NCI-H2029 treated with DMSO at 0.1 percent for 48 hours (cell line): ENCODE data around the gene NXPH4.

Experiments
- DNase-seq: peaks from one replicate; lab custom pipeline; 2025; lab: John Stamatoyannopoulos, UW

Gene NXPH4

DNA sequence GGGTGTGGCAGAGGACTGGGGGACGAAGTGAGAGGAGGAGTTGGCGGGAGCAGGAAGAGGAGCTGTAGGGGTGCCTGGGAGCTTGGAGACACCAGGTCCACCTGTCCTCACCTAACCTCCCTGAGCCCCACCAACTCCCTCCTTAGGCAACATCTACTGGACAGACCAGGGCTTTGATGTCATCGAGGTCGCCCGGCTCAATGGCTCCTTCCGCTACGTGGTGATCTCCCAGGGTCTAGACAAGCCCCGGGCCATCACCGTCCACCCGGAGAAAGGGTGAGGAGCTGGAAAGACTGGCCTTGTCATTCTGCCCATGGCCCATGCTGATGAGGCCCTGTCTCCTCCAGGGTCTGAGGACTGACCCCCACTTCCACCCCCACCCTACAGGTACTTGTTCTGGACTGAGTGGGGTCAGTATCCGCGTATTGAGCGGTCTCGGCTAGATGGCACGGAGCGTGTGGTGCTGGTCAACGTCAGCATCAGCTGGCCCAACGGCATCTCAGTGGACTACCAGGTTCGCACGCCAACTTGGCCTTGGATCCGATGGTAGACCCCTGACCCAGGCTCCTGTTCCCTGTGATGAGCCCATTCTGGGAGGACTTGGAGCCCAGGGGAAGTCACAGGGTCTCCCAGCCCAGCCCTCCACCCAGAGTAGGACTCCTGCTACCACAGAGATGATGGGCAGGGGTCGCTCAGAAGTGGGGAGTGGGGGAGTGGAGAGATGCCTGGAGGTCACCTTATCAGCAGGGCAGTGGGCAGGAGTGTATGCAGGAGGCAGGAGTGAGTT is 32.5 kb upstream of the NXPH4 start:
- no peak for DNase-seq

DNA sequence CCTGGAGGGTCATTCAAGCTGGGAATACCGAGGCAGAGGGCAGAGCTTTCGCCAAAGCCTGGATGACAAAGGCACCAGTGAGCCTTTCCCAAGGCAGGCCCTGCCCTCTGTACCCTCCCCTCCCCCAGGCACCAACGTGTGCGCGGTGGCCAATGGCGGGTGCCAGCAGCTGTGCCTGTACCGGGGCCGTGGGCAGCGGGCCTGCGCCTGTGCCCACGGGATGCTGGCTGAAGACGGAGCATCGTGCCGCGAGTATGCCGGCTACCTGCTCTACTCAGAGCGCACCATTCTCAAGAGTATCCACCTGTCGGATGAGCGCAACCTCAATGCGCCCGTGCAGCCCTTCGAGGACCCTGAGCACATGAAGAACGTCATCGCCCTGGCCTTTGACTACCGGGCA is 31.2 kb upstream of the NXPH4 start:
- DNase-seq = no peak

DNA sequence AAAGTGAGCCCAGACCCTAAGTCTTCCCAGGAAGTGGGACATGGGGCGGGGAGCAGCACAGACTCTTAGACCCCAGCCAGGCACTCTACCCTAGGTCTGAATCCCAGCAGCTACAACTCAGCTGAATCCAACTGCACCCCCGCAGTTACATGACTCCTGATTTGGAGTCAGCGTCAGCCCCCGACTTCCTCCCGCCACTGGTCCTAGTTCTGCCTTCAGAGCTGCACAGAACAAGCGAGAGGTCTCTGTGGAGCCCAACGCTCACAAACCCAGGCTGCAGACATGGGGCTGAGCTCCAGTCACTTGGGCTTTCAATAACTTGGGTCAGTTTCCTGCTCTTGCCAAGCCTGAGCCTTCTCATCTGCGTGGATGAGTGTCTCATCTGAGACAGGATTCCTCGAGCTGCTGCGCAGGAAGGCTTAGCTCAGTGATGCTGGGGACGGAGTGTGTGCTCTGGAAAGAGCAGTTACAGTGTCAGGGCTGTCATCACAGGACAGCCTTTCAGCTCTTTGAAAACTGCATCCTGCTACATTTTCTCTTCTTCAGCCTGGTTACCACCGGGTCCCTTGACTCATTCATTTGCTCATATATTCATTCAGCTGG is 30.6 kb upstream of the NXPH4 start:
- no peak for DNase-seq

DNA sequence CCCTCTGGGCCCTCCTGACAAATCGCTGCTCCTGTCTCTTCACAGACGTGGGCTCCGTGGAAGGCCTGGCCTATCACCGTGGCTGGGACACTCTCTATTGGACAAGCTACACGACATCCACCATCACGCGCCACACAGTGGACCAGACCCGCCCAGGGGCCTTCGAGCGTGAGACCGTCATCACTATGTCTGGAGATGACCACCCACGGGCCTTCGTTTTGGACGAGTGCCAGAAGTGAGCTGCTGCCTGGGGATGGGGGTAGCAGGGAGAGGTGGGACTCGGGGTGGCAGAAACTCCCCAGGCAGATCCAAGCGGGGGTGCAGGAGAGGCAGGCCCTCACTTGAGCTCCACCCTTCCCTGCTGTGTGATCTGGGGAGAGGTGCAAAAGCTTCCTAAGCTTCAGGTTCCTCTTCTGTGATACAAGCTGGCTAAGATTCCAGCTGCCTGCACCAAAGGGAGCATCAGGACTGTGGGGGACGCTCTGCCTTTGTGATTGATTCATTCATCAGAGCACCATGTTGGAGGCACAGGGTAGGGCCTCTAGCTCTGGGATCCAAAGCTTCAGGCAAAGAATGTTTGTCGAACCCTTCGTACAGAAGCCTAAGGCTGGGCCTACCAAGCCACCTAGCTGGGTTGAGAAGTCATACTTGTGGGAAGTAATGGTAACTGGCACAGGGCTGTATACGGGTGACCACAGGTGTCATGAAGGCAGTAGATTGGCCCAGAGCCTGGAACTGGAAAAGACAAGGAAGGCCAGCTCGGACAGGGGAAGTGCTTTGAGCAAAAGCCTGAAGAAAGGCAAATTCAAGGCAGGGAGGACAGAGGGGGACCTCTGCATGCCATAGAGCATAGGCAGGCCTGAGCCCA is 29.1 kb upstream of the NXPH4 start:
- DNase-seq = no peak

DNA sequence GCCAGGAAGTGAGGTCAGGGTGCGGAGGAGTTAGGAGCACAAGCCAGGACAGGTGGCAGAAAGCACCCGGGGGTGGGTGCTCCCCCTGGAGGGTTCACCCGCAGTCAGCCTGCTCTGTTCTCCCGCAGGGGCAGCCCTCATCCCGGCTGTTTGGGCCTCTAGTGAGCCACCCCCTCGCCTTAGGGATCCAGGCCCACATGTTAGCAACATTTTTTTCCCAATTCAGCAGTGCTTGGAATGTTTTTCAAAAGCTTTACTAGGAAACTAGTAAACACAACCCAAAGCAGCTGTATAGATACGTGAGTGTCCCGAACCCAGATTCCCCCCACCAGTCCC is 28.5 kb upstream of the NXPH4 start:
- no peak for DNase-seq

DNA sequence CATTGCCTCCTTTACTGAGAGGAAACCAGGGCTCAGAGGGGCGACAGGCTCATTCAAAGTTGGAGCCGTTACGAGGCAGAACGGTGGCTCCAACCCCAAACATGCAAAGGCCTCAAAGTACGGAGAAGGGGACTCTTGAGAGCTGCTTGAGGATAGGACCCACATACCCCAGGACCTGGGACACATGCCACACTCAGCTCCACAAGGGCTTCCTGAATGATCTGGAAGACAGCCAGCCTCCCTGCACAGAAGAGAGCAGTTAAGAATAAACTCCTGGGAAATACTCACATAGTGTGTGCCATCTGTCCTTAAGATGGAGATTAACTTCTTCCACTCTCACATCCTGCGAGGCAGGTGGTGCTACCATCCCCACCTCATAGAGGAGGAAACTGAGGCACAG is 26.6 kb upstream of the NXPH4 start:
- peak; percentile 10 for DNase-seq

- DNase-seq = no peak
Observed at GRCh38 chr12:57190821-57191220, 25.8 kb upstream of the NXPH4 start.

DNA sequence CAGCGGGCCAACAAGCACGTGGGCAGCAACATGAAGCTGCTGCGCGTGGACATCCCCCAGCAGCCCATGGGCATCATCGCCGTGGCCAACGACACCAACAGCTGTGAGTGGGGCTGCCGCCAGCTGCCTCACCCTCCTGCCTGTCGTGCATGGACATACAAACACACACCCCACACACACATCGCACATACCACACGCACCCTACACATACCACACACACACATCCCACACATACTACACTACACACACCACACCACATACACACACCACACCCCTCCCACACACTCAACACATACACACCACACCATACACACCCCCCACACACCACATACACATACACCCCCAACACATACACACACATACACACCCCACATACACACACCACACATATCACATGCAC is 25.2 kb upstream of the NXPH4 start:
- DNase-seq = no peak

GRCh38 chr12:57192920-57193319 is 23.7 kb upstream of the NXPH4 start:
- no peak for DNase-seq

DNA sequence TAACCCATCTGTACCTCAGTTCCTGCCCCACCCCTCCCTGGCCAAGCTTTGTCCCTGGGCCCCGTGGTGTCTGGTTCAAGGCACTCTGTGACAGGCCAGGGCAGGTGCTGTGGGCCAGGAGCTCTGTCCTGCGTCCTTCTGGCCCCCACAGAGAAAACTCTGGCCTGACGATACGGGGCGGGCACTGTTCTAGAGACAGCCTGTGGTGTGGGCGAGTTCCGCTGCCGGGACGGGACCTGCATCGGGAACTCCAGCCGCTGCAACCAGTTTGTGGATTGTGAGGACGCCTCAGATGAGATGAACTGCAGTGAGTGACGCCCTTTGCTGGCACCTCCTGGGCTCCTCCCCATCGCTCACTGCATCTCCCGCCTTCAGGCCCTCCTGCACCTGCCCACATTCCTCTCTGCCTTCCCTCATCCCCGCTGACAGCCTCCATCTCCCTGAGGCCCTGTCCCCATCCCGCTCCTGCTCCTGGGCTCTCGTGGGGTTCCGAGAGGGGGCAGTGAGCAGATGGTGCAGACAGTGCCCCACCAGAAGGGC is 22.8 kb upstream of the NXPH4 start:
- DNase-seq = no peak

GRCh38 chr12:57194253-57194652 is 22.3 kb upstream of the NXPH4 start:
- DNase-seq = no peak

GRCh38 chr12:57195186-57195585 is 21.4 kb upstream of the NXPH4 start:
- no peak for DNase-seq

DNA sequence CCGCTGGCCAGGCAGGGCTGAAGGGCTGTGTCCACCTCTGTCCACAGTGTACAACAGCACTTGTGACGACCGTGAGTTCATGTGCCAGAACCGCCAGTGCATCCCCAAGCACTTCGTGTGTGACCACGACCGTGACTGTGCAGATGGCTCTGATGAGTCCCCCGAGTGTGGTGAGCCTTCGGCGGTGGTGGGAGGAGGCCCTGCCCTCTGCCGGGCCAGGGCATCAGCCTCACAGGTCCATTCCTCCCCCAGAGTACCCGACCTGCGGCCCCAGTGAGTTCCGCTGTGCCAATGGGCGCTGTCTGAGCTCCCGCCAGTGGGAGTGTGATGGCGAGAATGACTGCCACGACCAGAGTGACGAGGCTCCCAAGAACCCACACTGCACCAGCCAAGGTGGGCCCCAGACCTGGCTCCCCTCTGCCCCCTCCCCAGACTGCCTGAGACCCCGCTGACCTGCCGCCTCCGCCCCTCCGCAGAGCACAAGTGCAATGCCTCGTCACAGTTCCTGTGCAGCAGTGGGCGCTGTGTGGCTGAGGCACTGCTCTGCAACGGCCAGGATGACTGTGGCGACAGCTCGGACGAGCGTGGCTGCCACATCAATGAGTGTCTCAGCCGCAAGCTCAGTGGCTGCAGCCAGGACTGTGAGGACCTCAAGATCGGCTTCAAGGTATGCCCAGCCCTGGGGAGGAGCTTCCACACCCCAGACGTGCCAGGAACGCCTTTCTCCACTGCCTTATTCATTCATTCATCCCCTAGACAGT is 20.8 kb upstream of the NXPH4 start:
- DNase-seq = no peak

- DNase-seq = no peak
Observed at GRCh38 chr12:57196439-57196838, 20.2 kb upstream of the NXPH4 start.

GRCh38 chr12:57196956-57197355 is 19.6 kb upstream of the NXPH4 start:
- no peak for DNase-seq

DNA sequence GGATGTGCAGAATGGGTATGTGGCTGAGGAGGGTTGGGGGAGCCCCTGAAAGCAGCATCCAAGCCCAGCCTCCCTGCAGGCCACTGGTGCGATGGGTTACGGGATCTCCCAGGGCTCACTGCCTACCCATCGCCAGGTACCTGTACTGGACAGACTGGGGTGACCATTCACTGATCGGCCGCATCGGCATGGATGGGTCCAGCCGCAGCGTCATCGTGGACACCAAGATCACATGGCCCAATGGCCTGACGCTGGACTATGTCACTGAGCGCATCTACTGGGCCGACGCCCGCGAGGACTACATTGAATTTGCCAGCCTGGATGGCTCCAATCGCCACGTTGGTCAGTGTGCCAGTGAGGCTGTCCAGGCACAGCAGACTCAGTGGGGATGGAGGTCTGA is 18.3 kb upstream of the NXPH4 start:
- no peak for DNase-seq

DNA sequence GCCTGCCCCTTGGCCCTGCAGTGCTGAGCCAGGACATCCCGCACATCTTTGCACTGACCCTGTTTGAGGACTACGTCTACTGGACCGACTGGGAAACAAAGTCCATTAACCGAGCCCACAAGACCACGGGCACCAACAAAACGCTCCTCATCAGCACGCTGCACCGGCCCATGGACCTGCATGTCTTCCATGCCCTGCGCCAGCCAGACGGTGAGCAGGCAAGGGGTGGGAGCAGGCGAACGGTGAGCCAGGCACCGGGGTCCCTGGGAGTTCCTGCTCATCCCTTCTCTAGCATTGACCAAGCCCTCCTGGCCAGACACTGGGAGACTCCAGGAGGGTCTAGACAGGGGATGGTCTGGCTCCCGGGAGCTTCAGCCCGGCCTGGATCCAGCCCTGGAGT is 17.4 kb upstream of the NXPH4 start:
- DNase-seq = no peak

GRCh38 chr12:57200497-57200896 is 16.1 kb upstream of the NXPH4 start:
- DNase-seq = no peak

DNA sequence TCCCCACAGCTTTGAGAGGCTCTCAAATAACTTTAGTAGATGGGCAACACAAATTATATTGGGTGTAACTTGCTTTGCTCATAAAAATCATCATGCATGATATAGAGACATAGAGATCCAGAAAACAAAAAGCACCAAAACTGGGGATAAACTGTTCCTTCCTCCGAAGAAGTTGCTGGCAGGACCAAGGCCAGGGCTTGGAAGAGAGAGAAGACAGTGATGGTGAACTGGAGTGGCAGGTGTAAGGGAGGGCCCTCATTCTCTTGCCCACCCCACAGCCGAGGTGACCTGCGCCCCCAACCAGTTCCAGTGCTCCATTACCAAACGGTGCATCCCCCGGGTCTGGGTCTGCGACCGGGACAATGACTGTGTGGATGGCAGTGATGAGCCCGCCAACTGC is 15.4 kb upstream of the NXPH4 start:
- DNase-seq = no peak

GRCh38 chr12:57201631-57202030 is 15.0 kb upstream of the NXPH4 start:
- DNase-seq = no peak

- no peak for DNase-seq
Observed at GRCh38 chr12:57202321-57202720, 14.3 kb upstream of the NXPH4 start.

- DNase-seq = no peak
Observed at GRCh38 chr12:57203201-57203600, 13.4 kb upstream of the NXPH4 start.
